Neural cell (in vitro differentiated cells): ENCODE results near the gene COL23A1. TPM values are rescaled to one million over a fixed set of nuclear protein-coding genes. Genes with fewer than 3 reads are reported as not detected.

Source experiments
- H2AFZ ChIP-seq: fragments of 200-600, 300-800 bp; sonication (generic), shearing (Covaris generic); 2 replicates; pipeline ENCODE4 v1.6.0; 2014; ENCODE audit warnings: low read depth, mild to moderate bottlenecking, antibody characterized with exemption, low read length, moderate library complexity
- H3F3A ChIP-seq: fragments of 200-600 bp; shearing (Covaris generic); 2 replicates; pipeline ENCODE4 v1.6.1; 2016; ENCODE audit warnings: mild to moderate bottlenecking, moderate library complexity, mixed read lengths, antibody characterized with exemption, low read length; ENCODE audit not compliant: insufficient read depth, poor library complexity, severe bottlenecking
- H3K27ac ChIP-seq: fragments of 200-600, 300-800 bp; sonication (generic), shearing (Covaris generic); 2 replicates; pipeline ENCODE4 v1.5.1; 2014; ENCODE audit warnings: mild to moderate bottlenecking, low read length, moderate library complexity
- H3K27me3 ChIP-seq: fragments of 300-800, 200-600 bp; sonication (generic), shearing (Covaris generic); 2 replicates; pipeline ENCODE4 v1.6.0; 2014; ENCODE audit warnings: mild to moderate bottlenecking, low read depth, low read length, moderate library complexity; ENCODE audit not compliant: insufficient read depth
- H3K36me3 ChIP-seq: fragments of 300-800, 200-600 bp; sonication (generic), shearing (Covaris generic); 2 replicates; pipeline ENCODE4 v1.5.1; 2014; ENCODE audit warnings: mild to moderate bottlenecking, antibody characterized with exemption, low read length, moderate library complexity; ENCODE audit not compliant: insufficient read depth
- H3K4me2 ChIP-seq: fragments of 300-800, 200-600 bp; sonication (generic), shearing (Covaris generic); 2 replicates; pipeline ENCODE4 v1.6.0; 2014; ENCODE audit warnings: mild to moderate bottlenecking, low read length
- H3K4me3 ChIP-seq: fragments of 300-800, 200-600 bp; sonication (generic), shearing (Covaris generic); 2 replicates; pipeline ENCODE4 v1.5.1; 2014; ENCODE audit warnings: mild to moderate bottlenecking, low read length, moderate library complexity
- H3K79me2 ChIP-seq: fragments of 200-600 bp; shearing (Covaris generic); replicated peaks from 2 replicates; pipeline ENCODE4 v1.6.0; 2014; ENCODE audit warnings: mild to moderate bottlenecking, low read length, moderate library complexity; ENCODE audit not compliant: insufficient read depth
- H3K9ac ChIP-seq: fragments of 300-800, 200-600 bp; sonication (generic), shearing (Covaris generic); 2 replicates; pipeline ENCODE4 v1.6.1; 2016; ENCODE audit warnings: mild to moderate bottlenecking, low read length, mixed read lengths
- H3K9me2 ChIP-seq: fragments of 200-600 bp; shearing (Covaris generic); 2 replicates; pipeline ENCODE4 v1.6.1; 2016; ENCODE audit warnings: mild to moderate bottlenecking, low read length, mixed read lengths; ENCODE audit not compliant: insufficient read depth
- H3K9me3 ChIP-seq: fragments of 200-600, 300-800 bp; sonication (generic), shearing (Covaris generic); 2 replicates; pipeline ENCODE4 v1.6.1; 2016; ENCODE audit warnings: mild to moderate bottlenecking, mixed run types, low read length, moderate library complexity, mixed read lengths
- H4K20me1 ChIP-seq: fragments of 200-600 bp; shearing (Covaris generic); 2 replicates; pipeline ENCODE4 v1.6.1; 2016; ENCODE audit warnings: mild to moderate bottlenecking, mixed run types; ENCODE audit not compliant: insufficient read depth
- CTCF ChIP-seq: fragments of 450-650 bp; IDR thresholded peaks from 2 replicates; pipeline ENCODE4 v1.5.1; 2014; ENCODE audit warnings: antibody characterized with exemption, mild to moderate bottlenecking, moderate library complexity; ENCODE audit not compliant: poor library complexity, severe bottlenecking
- EP300 ChIP-seq: fragments of 450-650 bp; conservative IDR thresholded peaks from 2 replicates; pipeline ENCODE4 v1.6.1; 2014; ENCODE audit warnings: antibody characterized with exemption, mild to moderate bottlenecking, moderate library complexity; ENCODE audit not compliant: poor library complexity, severe bottlenecking
- EZH2 ChIP-seq: fragments of 200-600, 300-800 bp; shearing (Covaris generic), sonication (generic); IDR thresholded peaks from 2 replicates; pipeline ENCODE4 v1.6.1; 2014; ENCODE audit warnings: antibody characterized with exemption, low read length, borderline replicate concordance, mild to moderate bottlenecking; ENCODE audit not compliant: insufficient read depth, poor library complexity, severe bottlenecking
- MXI1 ChIP-seq: fragments of 450-650 bp; conservative IDR thresholded peaks from 2 replicates; pipeline ENCODE4 v1.6.1; 2014; ENCODE audit warnings: antibody characterized with exemption, mild to moderate bottlenecking; ENCODE audit not compliant: poor library complexity, severe bottlenecking
- POLR2AphosphoS5 ChIP-seq: IDR thresholded peaks from 2 replicates; pipeline ENCODE4 v1.6.1; 2012
- RAD21 ChIP-seq: fragments of 450-650 bp; conservative IDR thresholded peaks from 2 replicates; pipeline ENCODE4 v1.6.1; 2014; ENCODE audit warnings: antibody characterized with exemption, mild to moderate bottlenecking, moderate library complexity
- REST ChIP-seq: IDR thresholded peaks from 2 replicates; pipeline ENCODE4 v1.6.1; 2012; ENCODE audit warnings: borderline replicate concordance
- SMC3 ChIP-seq: fragments of 450-650 bp; conservative IDR thresholded peaks from 2 replicates; pipeline ENCODE4 v1.6.1; 2014; ENCODE audit warnings: antibody characterized with exemption, mild to moderate bottlenecking, moderate library complexity; ENCODE audit not compliant: poor library complexity
- TAF1 ChIP-seq: IDR thresholded peaks from 2 replicates; pipeline ENCODE4 v1.6.1; 2012; ENCODE audit warnings: low read depth
- polyA plus RNA-seq: library from polyadenylated mRNA; depleted of rRNA; stranded (reverse); fragments of >200 nt; gene quantifications from 2 replicates; pipeline ENCODE4 v1.2.3, GENCODE V29; 2014

COL23A1 gene
- polyA plus RNA-seq, 1 donor from 2014 or later, result not detected

GRCh38 chr5:178496642-178497041 is 93.6 kb downstream of the COL23A1 start:
- Histone ChIP-seq H2AFZ (no peak overlapping the region), H3K9me2 (no peaks in the 10 kb centered on the region), H3K9me3 (peaks cover 4% of the 10 kb centered on the region), H3K27me3 (no peaks in the 10 kb centered on the region), H3F3A (no peaks in the 10 kb centered on the region), H4K20me1 (no peaks in the 10 kb centered on the region), H3K36me3 (no peaks in the 10 kb centered on the region), H3K4me2 (no peak overlapping the region), H3K79me2 (no peaks in the 10 kb centered on the region), H3K4me3 (no peak overlapping the region), H3K9ac (no peak overlapping the region), H3K27ac (no peak overlapping the region)
- TF ChIP-seq EP300 (no peak), RAD21 (no peak), POLR2AphosphoS5 (no peak), CTCF (no peak), TAF1 (no peak), MXI1 (no peak), EZH2 (no peak), SMC3 (no peak), REST (no peak)

GRCh38 chr5:178496214-178496613 is 94.0 kb downstream of the COL23A1 start:
- Histone ChIP-seq H2AFZ (no peak overlapping the region), H3F3A (no peaks in the 10 kb centered on the region), H3K9ac (no peak overlapping the region), H3K9me3 (peaks cover 4% of the 10 kb centered on the region), H3K79me2 (no peaks in the 10 kb centered on the region), H3K9me2 (no peaks in the 10 kb centered on the region), H3K36me3 (no peaks in the 10 kb centered on the region), H4K20me1 (no peaks in the 10 kb centered on the region), H3K27me3 (no peaks in the 10 kb centered on the region), H3K4me2 (no peak overlapping the region), H3K4me3 (no peak overlapping the region), H3K27ac (no peak overlapping the region)
- TF ChIP-seq POLR2AphosphoS5 (no peak), MXI1 (no peak), EZH2 (no peak), EP300 (no peak), CTCF (no peak), RAD21 (no peak), TAF1 (no peak), REST (no peak), SMC3 (no peak)
